Hepatocyte (in vitro differentiated cells): ENCODE measurements around the gene RAB3A. TPM values are rescaled to one million over a fixed set of nuclear protein-coding genes. Genes with fewer than 3 reads are reported as not detected.
A peak's percentile ranks its signal among the peaks of the same experiment; 100 is the strongest.

Source experiments
- DNase-seq: peaks from one replicate; pipeline ENCODE4 v3.0.0-alpha.2; 2016; ENCODE audit warnings: low spot score
- H2AFZ ChIP-seq: fragments of 200-600 bp; sonication (generic); 2 replicates; pipeline ENCODE4 v1.6.0; 2016; ENCODE audit warnings: antibody characterized with exemption, mild to moderate bottlenecking
- H3K27ac ChIP-seq: fragments of 200-600 bp; sonication (generic); 2 replicates; pipeline ENCODE4 v1.5.1; 2016; ENCODE audit warnings: mild to moderate bottlenecking
- H3K27me3 ChIP-seq: fragments of 200-600 bp; sonication (generic); 2 replicates; pipeline ENCODE4 v1.6.1; 2016
- H3K36me3 ChIP-seq: fragments of 200-600 bp; sonication (generic); replicated peaks from 2 replicates; pipeline ENCODE4 v1.5.1; 2016; ENCODE audit warnings: low read depth; ENCODE audit not compliant: insufficient read depth
- H3K4me1 ChIP-seq: fragments of 200-600 bp; sonication (generic); 2 replicates; pipeline ENCODE4 v1.5.1; 2016; ENCODE audit warnings: mild to moderate bottlenecking, moderate library complexity; ENCODE audit not compliant: insufficient read depth
- H3K4me2 ChIP-seq: fragments of 200-600 bp; sonication (generic); 2 replicates; pipeline ENCODE4 v1.6.0; 2016
- H3K4me3 ChIP-seq: fragments of 200-600 bp; sonication (generic); 2 replicates; pipeline ENCODE4 v1.5.1; 2016; ENCODE audit warnings: mild to moderate bottlenecking
- H3K79me2 ChIP-seq: fragments of 200-600 bp; sonication (generic); 2 replicates; pipeline ENCODE4 v1.6.0; 2017; ENCODE audit warnings: mild to moderate bottlenecking
- H3K9me2 ChIP-seq: fragments of 200-600 bp; sonication (generic); replicated peaks from 2 replicates; pipeline ENCODE4 v1.6.0; 2017; ENCODE audit warnings: mild to moderate bottlenecking; ENCODE audit not compliant: insufficient read depth
- H3K9me3 ChIP-seq: fragments of 200-600 bp; sonication (generic); 2 replicates; pipeline ENCODE4 v1.5.1; 2016; ENCODE audit warnings: low read depth, mild to moderate bottlenecking
- H4K20me1 ChIP-seq: fragments of 200-600 bp; sonication (generic); 2 replicates; pipeline ENCODE4 v1.6.0; 2016; ENCODE audit warnings: mild to moderate bottlenecking; ENCODE audit not compliant: insufficient read depth, poor library complexity, severe bottlenecking
- CTCF ChIP-seq: fragments of 200-600 bp; sonication (generic); IDR thresholded peaks from 2 replicates; pipeline ENCODE4 v1.5.1; 2016; ENCODE audit warnings: antibody characterized with exemption, mild to moderate bottlenecking; ENCODE audit not compliant: poor library complexity
- EZH2 ChIP-seq: fragments of 200-600 bp; sonication (generic); IDR thresholded peaks from 2 replicates; pipeline ENCODE4 v1.6.1; 2016; ENCODE audit warnings: antibody characterized with exemption, mild to moderate bottlenecking, borderline replicate concordance
- EZH2phosphoT487 ChIP-seq: fragments of 200-600 bp; sonication (generic); IDR thresholded peaks from one replicate; pipeline ENCODE4 v1.6.1; 2018; ENCODE audit warnings: antibody characterized with exemption, mild to moderate bottlenecking, low read depth, moderate library complexity; ENCODE audit not compliant: unreplicated experiment, severe bottlenecking
- WGBS: methylation state at CpG from one replicate; pipeline ENCODE4 v1.1.6; 2016; ENCODE audit warnings: low lambda C conversion rate; ENCODE audit errors: missing lambda C conversion rate; 5-methylcytosine and 5-hydroxymethylcytosine counted together
- polyA plus RNA-seq: library from polyadenylated mRNA; unstranded; fragments of >200 nt; fragmentation: Nextera tagmentation; extraction: Ambion mirVana; gene quantifications from 2 replicates; pipeline ENCODE4 v1.2.1, GENCODE V29; 2016
- total RNA-seq: library from RNA; depleted of rRNA; stranded (reverse); fragments of >200 nt; gene quantifications from 2 replicates; pipeline ENCODE4 v1.2.3, GENCODE V29; 2014

The RAB3A gene
- total and polyA plus RNA-seq, 2 experiments from 2014 or later, result 2.2 to 2.6 TPM

GRCh38 chr19:18196511-18196845 lies 7.4 kb downstream of the RAB3A start:
- H3K4me1 ChIP-seq, result peaks cover 10% of the 10 kb centered on the region
- no peak overlapping the region for H3K4me2 ChIP-seq
- no peak overlapping the region for H2AFZ ChIP-seq
- no peaks in the 10 kb centered on the region for H3K9me2 ChIP-seq
- no peaks in the 10 kb centered on the region for H4K20me1 ChIP-seq
- TF ChIP-seq EZH2, result no peak
- TF ChIP-seq CTCF, result no peak
- 98% methylated on average over 7 of the region's 7 CpGs for WGBS
- no peak overlapping the region for H3K4me3 ChIP-seq
- no peaks in the 10 kb centered on the region for H3K27me3 ChIP-seq
- no peaks in the 10 kb centered on the region for H3K36me3 ChIP-seq
- H3K9me3 ChIP-seq, result no peaks in the 10 kb centered on the region
- no peak overlapping the region for H3K27ac ChIP-seq
- no peaks in the 10 kb centered on the region for H3K79me2 ChIP-seq
- no peak for DNase-seq

GRCh38 chr19:18194554-18195238 lies 9.1 kb downstream of the RAB3A start:
- H4K20me1 ChIP-seq, result no peaks in the 10 kb centered on the region
- 66% methylated on average over 27 of the region's 27 CpGs for WGBS
- no peak for DNase-seq
- peak overlapping the region; percentile 98 for H3K4me2 ChIP-seq
- no peaks in the 10 kb centered on the region for H3K9me3 ChIP-seq
- peaks cover 10% of the 10 kb centered on the region for H3K4me1 ChIP-seq
- TF ChIP-seq CTCF (no peak), EZH2 (no peak), EZH2phosphoT487 (no peak)
- H3K79me2 ChIP-seq, result no peaks in the 10 kb centered on the region
- H3K27me3 ChIP-seq, result no peaks in the 10 kb centered on the region
- no peaks in the 10 kb centered on the region for H3K9me2 ChIP-seq
- no peaks in the 10 kb centered on the region for H3K36me3 ChIP-seq
- no peak overlapping the region for H3K27ac ChIP-seq
- H2AFZ ChIP-seq, result no peak overlapping the region
- H3K4me3 ChIP-seq, result no peak overlapping the region

- H3K27me3 ChIP-seq, result no peaks in the 10 kb centered on the region
- H2AFZ ChIP-seq, result no peak overlapping the region
- H3K79me2 ChIP-seq, result no peaks in the 10 kb centered on the region
- no peaks in the 10 kb centered on the region for H4K20me1 ChIP-seq
- H3K36me3 ChIP-seq, result no peaks in the 10 kb centered on the region
- H3K9me3 ChIP-seq, result no peaks in the 10 kb centered on the region
- H3K4me3 ChIP-seq, result no peak overlapping the region
- 73% methylated on average over 12 of the region's 12 CpGs for WGBS
- H3K9me2 ChIP-seq, result no peaks in the 10 kb centered on the region
- TF ChIP-seq CTCF (no peak), EZH2 (no peak), EZH2phosphoT487 (no peak)
- DNase-seq, result no peak
- H3K4me1 ChIP-seq, result peaks cover 10% of the 10 kb centered on the region
- H3K27ac ChIP-seq, result no peak overlapping the region
- H3K4me2 ChIP-seq, result peak overlapping the region; percentile 98
Measured at GRCh38 chr19:18194181-18194530, 9.7 kb downstream of the RAB3A start.
